ENCODE results near the gene TRIM10. TPM values are rescaled to one million over a fixed set of nuclear protein-coding genes. Genes with fewer than 3 reads are reported as not detected.
"Not testable (repeated sequence)": the region's sequence is repeated elsewhere in the genome, so short reads cannot be mapped to it uniquely, and the experiment has no call there.

The TRIM10 gene
- total RNA-seq, 4 donors from 2014 or later = 0.20 to 19.8 (median 3.7) TPM

DNA sequence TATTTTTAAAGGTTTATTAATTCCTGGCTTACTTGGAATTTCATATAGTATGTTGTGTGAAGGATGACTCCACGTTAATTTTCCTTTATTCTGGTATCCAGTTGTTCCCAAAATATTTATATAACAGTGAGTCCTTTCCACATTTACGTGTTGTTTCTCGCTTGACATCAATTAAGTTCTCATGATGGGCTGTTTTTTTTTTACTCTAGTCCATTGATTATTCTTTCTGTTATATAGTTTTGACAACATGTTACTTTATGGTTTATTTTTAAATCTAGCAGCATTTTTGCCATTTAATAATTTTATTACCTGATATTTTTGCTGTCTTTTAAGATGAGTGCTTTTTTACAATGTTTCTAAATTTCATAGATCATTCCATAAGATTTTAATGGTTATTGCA, 18.3 kb downstream of the TRIM10 start:
- Histone ChIP-seq H3K27me3 (peaks cover 6% of the 10 kb centered on the region), H3K9me3 (no peaks in the 10 kb centered on the region), H3K4me3 (no peak overlapping the region), H3K27ac (no peak overlapping the region), H3K4me1 (peaks cover 0 to 13% (median 5%) of the 10 kb centered on the region in 4 donors), H3K36me3 (no peaks in the 10 kb centered on the region)
- intact Hi-C loops (cut with DNase I; ENCODE audit: low total_unique reads) (no loop called here), in situ Hi-C loops (cut with MboI; ENCODE audit: low pct_ligation_motif_present in 1 of 4, low pct_unique_long_range_greater_than_20kb in 1 of 4, low sequenced_read_pairs in 3 of 4) (no loop called here)
- TF ChIP-seq POLR2AphosphoS5 (IDR thresholded peaks at IDR 0.05) (no peak), EP300 (IDR thresholded peaks at IDR 0.05; ENCODE audit: low read depth) (no peak)
- no peak for DNase-seq
- WGBS, 2 donors (ENCODE audit: low coverage in 1 of 2) = 66 to 67% methylated on average over 3 of the region's 3 CpGs

GRCh38 chr6:30140240-30140639, 20.8 kb downstream of the TRIM10 start:
- DNase-seq; H3K4me3 ChIP-seq; H3K27ac ChIP-seq; H3K9me3 ChIP-seq; H3K36me3 ChIP-seq; in situ Hi-C loops (cut with MboI; ENCODE audit: low pct_ligation_motif_present in 1 of 4, low pct_unique_long_range_greater_than_20kb in 1 of 4, low sequenced_read_pairs in 3 of 4); intact Hi-C loops (cut with DNase I; ENCODE audit: low total_unique reads); H3K27me3 ChIP-seq: not testable (repeated sequence)
- 78 to 90% methylated on average over 8 of the region's 8 CpGs for WGBS, 2 donors (ENCODE audit: low coverage in 1 of 2)
- H3K4me1 ChIP-seq = peaks cover 4 to 29% (median 11%) of the 10 kb centered on the region in 4 donors

GRCh38 chr6:30136570-30137286, 24.3 kb downstream of the TRIM10 start:
- TF ChIP-seq POLR2A (IDR thresholded peaks at IDR 0.05) (no peak), EP300 (IDR thresholded peaks at IDR 0.05; ENCODE audit: low read depth) (no peak)
- DNase-seq = no peak
- H3K9me3 ChIP-seq = no peaks in the 10 kb centered on the region
- H3K4me3 ChIP-seq = no peak overlapping the region
- peaks cover 17% of the 10 kb centered on the region for H3K27me3 ChIP-seq
- WGBS, 2 donors (ENCODE audit: low coverage in 1 of 2) = 51 to 66% methylated on average over 3 to 11 of the region's 11 CpGs
- intact Hi-C loops (cut with DNase I; ENCODE audit: low total_unique reads) = no loop called here
- H3K4me1 ChIP-seq = peaks cover 0 to 19% (median 8%) of the 10 kb centered on the region in 4 donors
- peak overlapping the region in 3 of 4 donors; percentile 49 to 53 (median 52) for H3K27ac ChIP-seq
- no peaks in the 10 kb centered on the region for H3K36me3 ChIP-seq
- in situ Hi-C loops (cut with MboI; ENCODE audit: low pct_ligation_motif_present in 1 of 4, low pct_unique_long_range_greater_than_20kb in 1 of 4, low sequenced_read_pairs in 3 of 4) = no loop called here

GRCh38 chr6:30135757-30136156, 25.3 kb downstream of the TRIM10 start, which contains the start of gene TRIM40:
TRIM40 (plus strand) TSS chr6:30136140; CDS start chr6:30137037, 897 bp downstream.
- intact Hi-C loops (cut with DNase I; ENCODE audit: low total_unique reads) = no loop called here
- peak within 1 kb of the TSS; percentile 28 to 53 (median 52) for H3K27ac ChIP-seq
- 38 to 80% methylated on average over 1 to 4 of the region's 4 CpGs for WGBS, 2 donors (ENCODE audit: low coverage in 1 of 2)
- H3K9me3 ChIP-seq = no peaks in the 10 kb centered on the region
- peak; percentile 86 for DNase-seq
- in situ Hi-C loops (cut with MboI; ENCODE audit: low pct_ligation_motif_present in 1 of 4, low pct_unique_long_range_greater_than_20kb in 1 of 4, low sequenced_read_pairs in 3 of 4) = no loop called here
- H3K4me3 ChIP-seq = no peak within 1 kb of the TSS
- H3K4me1 ChIP-seq = peaks cover 1 to 24% (median 11%) of the 10 kb centered on the region in 4 donors
- H3K27me3 ChIP-seq = peaks cover 21% of the 10 kb centered on the region
- no peaks in the 10 kb centered on the region for H3K36me3 ChIP-seq
- TF ChIP-seq CTCF (IDR thresholded peaks at IDR 0.05) = no peak
- peak in 1 of 3 donors; percentile 38 for TF ChIP-seq POLR2AphosphoS5 (IDR thresholded peaks at IDR 0.05)

- Histone ChIP-seq H3K4me1 (peaks cover 5 to 30% (median 17%) of the 10 kb centered on the region in 4 donors), H3K36me3 (no peaks in the 10 kb centered on the region), H3K9me3 (no peaks in the 10 kb centered on the region), H3K27ac (peak overlapping the region in 1 of 4 donors; percentile 53), H3K4me3 (no peak overlapping the region), H3K27me3 (peaks cover 27% of the 10 kb centered on the region)
- TF ChIP-seq POLR2A (IDR thresholded peaks at IDR 0.05) (no peak), CTCF (IDR thresholded peaks at IDR 0.05) (no peak)
- intact Hi-C loops (cut with DNase I; ENCODE audit: low total_unique reads) (no loop called here), in situ Hi-C loops (cut with MboI; ENCODE audit: low pct_ligation_motif_present in 1 of 4, low pct_unique_long_range_greater_than_20kb in 1 of 4, low sequenced_read_pairs in 3 of 4) (no loop called here)
- 80% methylated on average over 1 to 2 of the region's 2 CpGs for WGBS, 2 donors (ENCODE audit: low coverage in 1 of 2)
- DNase-seq = no peak
Observed at GRCh38 chr6:30135147-30135546, 25.9 kb downstream of the TRIM10 start.
